GM19397 (cell line): Measurements from ENCODE around the gene SHQ1.
"Not testable (repeated sequence)": the region's sequence is repeated elsewhere in the genome, so short reads cannot be mapped to it uniquely, and the experiment has no call there.

ENCODE experiments used
- ATAC-seq: cut with Tn5 transposase; IDR thresholded peaks from one replicate; pipeline ENCODE4 v1.9.1; 2021; ENCODE audit warnings: mild to moderate bottlenecking, moderate library complexity; ENCODE audit not compliant: unreplicated experiment

The SHQ1 gene

GRCh38 chr3:72722930-72723726 lies 125.1 kb downstream of the SHQ1 start:
- ATAC-seq, result no peak

GRCh38 chr3:72721683-72722381 lies 126.4 kb downstream of the SHQ1 start:
- no peak for ATAC-seq

GRCh38 chr3:72720566-72720965 lies 127.7 kb downstream of the SHQ1 start:
- ATAC-seq, result no peak

GRCh38 chr3:72719137-72719536 lies 129.1 kb downstream of the SHQ1 start:
- ATAC-seq, result no peak

GRCh38 chr3:72714135-72714534 lies 134.1 kb downstream of the SHQ1 start:
- not testable (repeated sequence) for ATAC-seq

GRCh38 chr3:72710471-72710870 lies 137.8 kb downstream of the SHQ1 start:
- not testable (repeated sequence) for ATAC-seq

GRCh38 chr3:72708441-72708840 lies 139.8 kb downstream of the SHQ1 start:
- no peak for ATAC-seq

- ATAC-seq, result no peak
Measured at GRCh38 chr3:72702997-72703396, 145.2 kb downstream of the SHQ1 start.

GRCh38 chr3:72702390-72702789 lies 145.9 kb downstream of the SHQ1 start:
- no peak for ATAC-seq

- no peak for ATAC-seq
Measured at GRCh38 chr3:72700106-72700505, 148.1 kb downstream of the SHQ1 start.

GRCh38 chr3:72699631-72700030 lies 148.6 kb downstream of the SHQ1 start:
- ATAC-seq, result no peak
